Spleen (tissue), 7 donors: Measurements from ENCODE around the gene CHPF.

Experiments
- POLR2A ChIP-seq, 3 donors: fragments of 450-650 bp; IDR thresholded peaks; one replicate each; pipeline ENCODE4 v1.5.1; 2017; ENCODE audit warnings: antibody characterized with exemption in 3 of 3, mild to moderate bottlenecking in 1 of 3
- POLR2AphosphoS5 ChIP-seq, 3 donors: sonication (generic); formaldehyde crosslinking; IDR thresholded peaks; one replicate each; pipeline ENCODE4 v1.5.1; 2017; ENCODE audit warnings: antibody characterized with exemption in 3 of 3
- TF ChIP-seq, protein P1 (sequence below), 11 experiments: fragments of 200-600 bp in 7 of 11; fragments of 450-650 bp in 4 of 11; sonication (generic) in 4 of 11; IDR thresholded peaks in 8 of 11; conservative IDR thresholded peaks in 3 of 11; 1 replicate in 7 of 11; 2 replicates in 4 of 11; pipeline versions ENCODE4 v1.4.0 to v1.8.0; 2016 to 2021; ENCODE audit warnings: antibody characterized with exemption in 11 of 11, inconsistent platforms in 4 of 11, mild to moderate bottlenecking in 1 of 11
- donor health status: DM: no; HTN: no; CAD: no; lungs with moderate emphysema.
- donor health status: DM: no; HTN: no; CAD: no.
- donor health status: DM: no; HTN: no; CAD: no.

DNA sequence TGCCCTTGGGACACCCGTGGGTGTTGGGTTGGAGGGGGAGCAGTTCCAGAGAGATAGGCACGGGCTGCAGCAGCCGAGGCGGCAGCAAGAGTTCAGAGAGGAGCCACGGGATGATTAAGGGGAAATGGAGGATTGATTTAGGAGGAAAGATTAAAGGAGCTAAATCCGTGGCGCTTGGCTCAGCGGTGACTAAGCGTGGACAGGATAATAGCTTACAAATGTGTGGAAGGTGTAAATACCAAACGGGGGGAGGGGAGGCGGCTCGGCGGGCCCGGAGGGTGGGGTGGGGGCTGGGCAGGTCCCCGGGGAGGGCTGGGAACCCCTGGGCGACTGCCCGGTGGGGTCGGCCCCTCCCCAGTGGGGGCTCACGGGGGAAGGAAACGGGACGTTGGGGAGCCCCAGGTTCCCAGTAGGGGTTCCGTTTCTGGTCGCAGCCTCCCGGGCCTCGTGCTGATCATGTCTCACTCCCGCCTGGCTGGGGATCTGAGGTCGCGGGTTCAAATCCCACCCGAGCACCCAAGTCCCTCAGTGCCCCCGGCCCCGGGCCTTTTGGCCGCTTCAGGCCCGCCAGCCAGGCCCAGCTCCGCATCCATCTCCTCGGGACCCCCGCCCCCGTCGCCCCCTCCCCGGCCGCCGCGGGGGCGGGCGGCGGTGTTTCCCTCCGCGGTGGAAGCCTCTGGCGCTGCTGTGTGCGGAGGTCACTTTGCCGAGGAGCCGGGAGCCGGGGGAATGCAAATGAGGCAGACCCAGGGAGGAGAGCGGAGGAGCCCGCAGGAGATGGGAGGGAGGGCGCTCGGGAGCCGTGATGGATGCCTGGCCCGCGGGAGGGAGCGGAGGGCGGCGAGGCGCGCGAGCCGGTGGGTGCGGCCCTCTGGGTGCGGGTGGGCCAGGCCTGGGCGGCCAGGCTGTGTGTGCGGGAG lies 21.2 kb downstream of the CHPF start:
- TF ChIP-seq, protein P1, sequence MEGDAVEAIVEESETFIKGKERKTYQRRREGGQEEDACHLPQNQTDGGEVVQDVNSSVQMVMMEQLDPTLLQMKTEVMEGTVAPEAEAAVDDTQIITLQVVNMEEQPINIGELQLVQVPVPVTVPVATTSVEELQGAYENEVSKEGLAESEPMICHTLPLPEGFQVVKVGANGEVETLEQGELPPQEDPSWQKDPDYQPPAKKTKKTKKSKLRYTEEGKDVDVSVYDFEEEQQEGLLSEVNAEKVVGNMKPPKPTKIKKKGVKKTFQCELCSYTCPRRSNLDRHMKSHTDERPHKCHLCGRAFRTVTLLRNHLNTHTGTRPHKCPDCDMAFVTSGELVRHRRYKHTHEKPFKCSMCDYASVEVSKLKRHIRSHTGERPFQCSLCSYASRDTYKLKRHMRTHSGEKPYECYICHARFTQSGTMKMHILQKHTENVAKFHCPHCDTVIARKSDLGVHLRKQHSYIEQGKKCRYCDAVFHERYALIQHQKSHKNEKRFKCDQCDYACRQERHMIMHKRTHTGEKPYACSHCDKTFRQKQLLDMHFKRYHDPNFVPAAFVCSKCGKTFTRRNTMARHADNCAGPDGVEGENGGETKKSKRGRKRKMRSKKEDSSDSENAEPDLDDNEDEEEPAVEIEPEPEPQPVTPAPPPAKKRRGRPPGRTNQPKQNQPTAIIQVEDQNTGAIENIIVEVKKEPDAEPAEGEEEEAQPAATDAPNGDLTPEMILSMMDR (IDR thresholded peaks at IDR 0.05 in 8 of 11, conservative IDR thresholded peaks at IDR 0.05 in 3 of 11): no peak
- TF ChIP-seq POLR2AphosphoS5 (IDR thresholded peaks at IDR 0.05): no peak
- no peak for TF ChIP-seq POLR2A (IDR thresholded peaks at IDR 0.05)
